GM18907 (cell line): ENCODE data around the gene RFC2.
"Not testable (repeated sequence)": the region's sequence is repeated elsewhere in the genome, so short reads cannot be mapped to it uniquely, and the experiment has no call there.

Source experiments
- ATAC-seq: cut with Tn5 transposase; IDR thresholded peaks from one replicate; pipeline ENCODE4 v1.9.1; 2021; ENCODE audit warnings: mild to moderate bottlenecking, moderate library complexity; ENCODE audit not compliant: unreplicated experiment

The RFC2 gene

GRCh38 chr7:74220229-74220628 lies 34.0 kb downstream of the RFC2 start:
- no peak for ATAC-seq

DNA sequence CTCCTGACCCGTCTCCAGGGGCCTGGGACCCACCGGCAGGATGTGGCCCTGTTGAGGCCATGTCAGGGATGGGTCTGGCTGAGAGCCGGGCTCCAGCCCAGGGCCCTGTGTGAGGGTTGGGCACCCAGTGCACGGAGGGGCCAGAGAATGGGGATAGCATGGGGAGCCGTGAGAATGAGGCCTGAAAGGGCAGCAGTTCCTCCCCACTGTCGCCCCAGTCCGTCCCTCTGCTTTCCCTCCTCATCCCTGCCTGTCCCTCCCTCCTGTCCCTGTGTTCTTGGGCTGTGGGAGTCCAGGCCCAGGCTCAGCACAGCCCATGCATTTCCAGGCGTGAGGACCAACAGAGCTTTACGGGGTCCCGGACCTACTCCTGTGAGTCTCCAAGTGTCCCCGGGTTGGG lies 34.8 kb downstream of the RFC2 start:
- ATAC-seq, result no peak

GRCh38 chr7:74218343-74218698 lies 35.9 kb downstream of the RFC2 start:
- no peak for ATAC-seq

DNA sequence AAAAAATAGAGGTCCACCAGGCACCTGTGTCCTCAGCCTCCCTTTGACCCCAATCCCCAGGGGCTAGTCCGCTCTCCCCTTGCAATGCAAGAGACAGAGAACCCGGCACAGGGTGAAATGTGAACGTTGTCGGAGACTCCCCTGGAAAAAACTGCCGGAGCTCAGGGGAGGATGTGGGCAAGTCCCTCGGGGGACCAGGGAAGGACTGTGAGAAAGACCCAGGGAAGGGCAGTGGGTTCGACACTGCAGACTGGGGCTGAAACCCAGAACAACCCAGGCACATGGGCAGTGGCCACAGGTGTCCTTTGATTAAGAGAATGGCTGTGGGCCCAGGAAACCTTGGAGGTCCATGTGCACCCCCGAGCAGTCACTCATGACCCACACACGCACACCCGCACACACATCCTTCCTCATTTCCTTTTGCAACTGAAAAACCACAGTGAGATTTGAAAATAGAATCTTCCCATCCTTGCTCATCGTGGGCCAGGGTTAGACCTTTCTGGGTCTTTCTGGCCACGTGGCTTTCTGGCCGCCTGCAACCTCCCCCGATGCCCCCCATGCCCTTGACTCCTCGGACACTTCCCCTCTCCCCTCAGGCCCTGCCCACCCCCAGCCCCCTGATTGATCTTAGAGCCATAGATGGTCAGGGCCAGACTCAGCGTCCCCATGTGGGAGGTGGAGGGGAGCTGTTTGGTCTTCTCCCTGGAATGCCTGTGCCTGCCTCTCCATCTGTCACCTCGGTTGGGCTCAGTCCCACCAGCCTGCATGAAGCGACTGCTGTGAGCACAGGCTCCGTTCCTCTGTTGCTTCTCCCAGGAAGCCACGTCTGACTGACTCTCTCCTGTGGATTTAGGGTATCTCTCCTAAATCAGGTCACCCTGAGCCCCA lies 36.5 kb downstream of the RFC2 start:
- ATAC-seq, result peak; percentile 67

DNA sequence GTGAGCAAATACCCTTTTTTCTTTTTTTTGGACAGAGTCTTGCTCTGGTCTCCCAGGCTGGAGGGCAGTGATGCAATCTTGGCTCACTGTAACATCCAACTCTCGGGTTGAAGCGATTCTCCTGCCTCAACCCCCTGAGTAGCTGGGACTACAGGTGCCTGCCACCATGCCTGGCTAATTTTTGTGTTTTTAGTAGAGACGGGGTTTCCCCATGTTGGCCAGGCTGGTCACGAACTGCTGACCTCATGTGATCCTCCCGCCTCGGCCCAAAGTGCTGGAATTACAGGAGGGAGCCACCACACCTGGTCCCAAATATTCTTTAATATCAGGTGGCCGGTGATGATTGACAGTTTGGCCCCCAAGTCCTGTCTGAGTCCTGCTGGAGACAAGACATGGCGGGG lies 37.8 kb downstream of the RFC2 start:
- no peak for ATAC-seq

DNA sequence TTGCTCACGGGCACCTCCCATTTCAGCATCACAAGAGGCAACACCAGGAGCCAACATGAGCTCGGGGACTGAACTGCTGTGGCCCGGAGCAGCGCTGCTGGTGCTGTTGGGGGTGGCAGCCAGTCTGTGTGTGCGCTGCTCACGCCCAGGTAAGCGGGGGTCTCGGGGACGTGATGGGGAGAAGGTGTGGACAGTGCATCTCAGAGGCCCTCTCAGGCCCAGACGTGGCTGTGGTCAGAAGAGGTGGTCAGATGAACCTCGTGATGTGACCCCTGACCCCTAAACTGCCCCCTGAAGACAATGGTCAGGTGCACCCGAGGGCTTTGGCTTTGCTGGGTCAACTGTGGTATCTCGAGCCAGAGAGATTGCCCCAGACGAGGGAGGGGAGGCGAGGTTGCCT lies 38.3 kb downstream of the RFC2 start:
- no peak for ATAC-seq

- ATAC-seq, result no peak
Observed at GRCh38 chr7:74214816-74215630, 39.2 kb downstream of the RFC2 start.

GRCh38 chr7:74212661-74213060 lies 41.5 kb downstream of the RFC2 start:
- ATAC-seq, result no peak

GRCh38 chr7:74208241-74208640 lies 46.0 kb downstream of the RFC2 start:
- ATAC-seq, result not testable (repeated sequence)

DNA sequence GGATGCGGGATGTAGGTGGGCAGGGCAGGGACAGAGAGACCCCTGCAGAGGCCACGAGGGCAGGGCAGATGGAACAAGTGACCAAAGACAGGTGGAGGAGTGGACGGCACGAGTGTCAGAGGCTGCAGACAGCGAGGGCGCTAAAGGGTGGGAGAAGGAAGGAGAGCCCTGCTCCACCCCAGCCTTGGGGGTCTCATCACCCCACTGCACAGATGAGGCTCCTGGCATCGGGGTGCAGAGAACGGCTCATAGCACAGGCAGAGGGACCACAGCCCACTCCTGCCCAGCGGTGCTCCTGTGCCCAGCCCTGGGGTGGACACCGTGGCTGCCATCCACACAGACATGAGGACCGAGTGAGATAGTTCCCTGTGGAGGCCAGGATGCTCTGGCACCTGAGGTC lies 46.6 kb downstream of the RFC2 start:
- ATAC-seq, result no peak

- no peak for ATAC-seq
Observed at GRCh38 chr7:74206589-74207120, 47.5 kb downstream of the RFC2 start.

GRCh38 chr7:74206052-74206451 lies 48.1 kb downstream of the RFC2 start:
- not testable (repeated sequence) for ATAC-seq

- ATAC-seq, result no peak
Observed at GRCh38 chr7:74203956-74204618, 50.1 kb downstream of the RFC2 start.

- ATAC-seq, result no peak
Observed at GRCh38 chr7:74202841-74203556, 51.2 kb downstream of the RFC2 start.

- ATAC-seq, result no peak
Observed at GRCh38 chr7:74199551-74200355, 54.4 kb downstream of the RFC2 start.

- ATAC-seq, result no peak
Observed at GRCh38 chr7:74197449-74198124, 56.6 kb downstream of the RFC2 start.

GRCh38 chr7:74195968-74196654 lies 58.1 kb downstream of the RFC2 start:
- not testable (repeated sequence) for ATAC-seq

DNA sequence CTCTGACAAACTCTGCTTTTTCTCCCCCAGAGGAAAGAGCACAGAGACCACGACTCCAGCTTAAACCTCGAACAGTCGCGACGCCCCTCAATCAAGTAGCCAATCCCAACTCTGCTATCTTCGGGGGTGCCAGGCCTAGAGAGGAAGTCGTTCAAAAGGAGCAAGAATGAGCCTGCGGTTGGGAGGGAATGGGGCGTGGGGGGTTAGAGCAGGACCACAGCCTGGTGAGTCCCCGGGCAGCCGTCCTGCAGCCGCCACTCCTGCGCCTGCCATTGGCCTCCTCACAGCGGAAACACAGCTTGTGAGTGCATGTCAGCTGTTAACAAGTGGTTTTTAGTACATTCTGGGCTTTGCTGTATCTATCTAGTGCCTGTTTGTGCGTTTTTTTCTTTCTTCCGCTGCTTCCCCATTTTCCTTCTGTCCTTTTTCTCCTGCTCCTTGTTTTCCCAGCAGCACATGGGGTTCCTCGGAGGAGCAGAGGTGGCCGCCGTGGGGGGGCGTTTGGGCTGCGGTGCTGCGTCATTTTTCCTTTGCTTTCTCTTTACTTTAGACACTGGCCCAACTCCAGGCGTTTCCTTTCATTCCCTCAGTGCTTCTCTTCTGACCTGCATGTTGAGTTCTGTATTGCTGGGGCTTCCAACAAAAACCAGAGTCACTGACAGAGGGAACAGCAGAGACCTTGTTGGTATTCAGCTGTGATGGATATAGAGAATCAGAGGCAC lies 58.9 kb downstream of the RFC2 start:
- ATAC-seq, result not testable (repeated sequence)
